HEK293T (cell line): ENCODE measurements around the gene PREX1.

Experiments
- BHLHE40 ChIP-seq: fragments of 450-650 bp; IDR thresholded peaks from 2 replicates; pipeline ENCODE4 v1.6.1; 2016; ENCODE audit warnings: mild to moderate bottlenecking, moderate library complexity, borderline replicate concordance
- CTBP1 ChIP-seq: fragments of 450-650 bp; IDR thresholded peaks from 2 replicates; pipeline ENCODE4 v1.6.1; 2016; ENCODE audit warnings: borderline replicate concordance
- ELF4 ChIP-seq: fragments of 450-650 bp; IDR thresholded peaks from 2 replicates; pipeline ENCODE4 v1.6.1; 2017; ENCODE audit warnings: antibody characterized with exemption
- FOXA1 ChIP-seq: fragments of 450-650 bp; IDR thresholded peaks from 2 replicates; pipeline ENCODE4 v1.6.1; 2016; ENCODE audit warnings: mild to moderate bottlenecking
- FOXK2 ChIP-seq: fragments of 450-650 bp; IDR thresholded peaks from 2 replicates; pipeline ENCODE4 v1.6.1; 2016; ENCODE audit warnings: mild to moderate bottlenecking
- FOXM1 ChIP-seq: fragments of 450-650 bp; IDR thresholded peaks from 2 replicates; pipeline ENCODE4 v1.6.1; 2017; ENCODE audit warnings: mild to moderate bottlenecking, borderline replicate concordance
- HDGF ChIP-seq: fragments of 450-650 bp; IDR thresholded peaks from 2 replicates; pipeline ENCODE4 v1.6.1; 2017; ENCODE audit warnings: antibody characterized with exemption, borderline replicate concordance
- L3MBTL2 ChIP-seq: fragments of 450-650 bp; conservative IDR thresholded peaks from 2 replicates; pipeline ENCODE4 v1.6.1; 2016; ENCODE audit warnings: mild to moderate bottlenecking
- LEF1 ChIP-seq: fragments of 450-650 bp; IDR thresholded peaks from 2 replicates; pipeline ENCODE4 v1.6.1; 2017; ENCODE audit warnings: mild to moderate bottlenecking, borderline replicate concordance
- SP1 ChIP-seq: fragments of 450-650 bp; IDR thresholded peaks from 2 replicates; pipeline ENCODE4 v1.6.1; 2017
- SUZ12 ChIP-seq: fragments of 450-650 bp; IDR thresholded peaks from 2 replicates; pipeline ENCODE4 v1.6.1; 2016; ENCODE audit warnings: mild to moderate bottlenecking
- TARDBP ChIP-seq: fragments of 450-650 bp; IDR thresholded peaks from 2 replicates; pipeline ENCODE4 v1.6.1; 2016
- ZNF384 ChIP-seq: fragments of 450-650 bp; IDR thresholded peaks from 2 replicates; pipeline ENCODE4 v1.6.1; 2016

DNA sequence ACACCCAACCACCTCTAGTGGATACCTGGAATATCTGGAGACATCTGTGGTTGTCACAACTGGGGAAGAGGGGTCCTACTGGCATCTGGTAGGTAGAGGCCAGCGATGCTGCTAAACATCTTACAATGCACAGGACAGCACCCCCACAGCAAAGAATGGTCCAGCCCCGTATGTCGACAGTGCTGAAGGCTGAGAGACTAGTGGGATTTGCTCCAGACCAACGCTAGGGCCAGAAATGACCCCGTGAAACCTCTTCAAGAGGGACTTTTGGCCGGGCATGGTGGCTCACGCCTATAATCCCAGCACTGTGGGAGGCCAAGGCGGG lies 7.2 kb downstream of the PREX1 start:
- TF ChIP-seq BHLHE40 = no peak
- no peak for TF ChIP-seq SP1
- TF ChIP-seq HDGF = no peak
- no peak for TF ChIP-seq FOXA1
- no peak for TF ChIP-seq FOXK2
- no peak for TF ChIP-seq ZNF384
- TF ChIP-seq FOXM1 = no peak
- no peak for TF ChIP-seq L3MBTL2
- no peak for TF ChIP-seq TARDBP
- no peak for TF ChIP-seq ELF4
- TF ChIP-seq CTBP1 = no peak
- no peak for TF ChIP-seq LEF1
- no peak for TF ChIP-seq SUZ12
